ENCODE results near the gene TICAM2. TPM values are rescaled to one million over a fixed set of nuclear protein-coding genes. Genes with fewer than 3 reads are reported as not detected.

The TICAM2 gene
- total and polyA plus RNA-seq, 2 of the 8 experiments (the other 6 are each of a cell fraction or from before 2014, with no cell fraction given): 0.02 TPM; not detected in 1

GRCh38 chr5:115549154-115549553 is 53.1 kb downstream of the TICAM2 start (continued):
- TF ChIP-seq RBBP5 (IDR thresholded peaks at IDR 0.05; ENCODE audit: borderline replicate concordance, low read depth, low read length): no peak
- TF ChIP-seq CBX8 (IDR thresholded peaks at IDR 0.05; ENCODE audit: borderline replicate concordance, low read depth, low read length): no peak
- TF ChIP-seq SIN3A (conservative IDR thresholded peaks at IDR 0.05 in 1 of 2, IDR thresholded peaks at IDR 0.05 in 1 of 2; ENCODE audit: low read depth in 1 of 2, low read length in 2 of 2): peak; percentile 47 to 51; a peak in 1 of 4 replicates
- 0 out of 2 replicates have a peak, but pooled peaks have one; percentile 18 for TF ChIP-seq TAF1 (IDR thresholded peaks at IDR 0.05; ENCODE audit: low read depth, low read length)
- no peak for TF ChIP-seq EGR1 (IDR thresholded peaks at IDR 0.05; ENCODE audit: borderline replicate concordance, low read depth, low read length)
- TF ChIP-seq SUZ12 (IDR thresholded peaks at IDR 0.05; ENCODE audit: low read length): no peak

Measured in H1 (cell line).